NOMO-1 treated with dmso at 0.1 percent for 144 hours (cell line): ENCODE measurements around the gene STON2.
"Not testable (repeated sequence)": the region's sequence is repeated elsewhere in the genome, so short reads cannot be mapped to it uniquely, and the experiment has no call there.

Source experiments
- DNase-seq: peaks from one replicate; lab custom pipeline; 2025; ENCODE audit not compliant: unreplicated experiment; lab: John Stamatoyannopoulos, UW

The STON2 gene

GRCh38 chr14:81272317-81272716 lies 127.8 kb downstream of the STON2 start:
- no peak for DNase-seq

GRCh38 chr14:81269979-81270375 lies 130.1 kb downstream of the STON2 start:
- no peak for DNase-seq

GRCh38 chr14:81269100-81269978 lies 130.8 kb downstream of the STON2 start:
- DNase-seq = peak; percentile 25

GRCh38 chr14:81268016-81268416 lies 132.1 kb downstream of the STON2 start:
- DNase-seq = no peak

GRCh38 chr14:81265636-81266169 lies 134.4 kb downstream of the STON2 start:
- DNase-seq = no peak

GRCh38 chr14:81264671-81265070 lies 135.5 kb downstream of the STON2 start:
- DNase-seq = no peak

GRCh38 chr14:81263777-81264410 lies 136.2 kb downstream of the STON2 start:
- no peak for DNase-seq

- DNase-seq = no peak
Measured at GRCh38 chr14:81261176-81261575, 138.9 kb downstream of the STON2 start.

GRCh38 chr14:81260732-81261131 lies 139.4 kb downstream of the STON2 start:
- no peak for DNase-seq

- peak; percentile 30 for DNase-seq
Measured at GRCh38 chr14:81256289-81256960, 143.7 kb downstream of the STON2 start.

GRCh38 chr14:81252278-81252677 lies 147.8 kb downstream of the STON2 start:
- DNase-seq = no peak

GRCh38 chr14:81247271-81247766 lies 152.8 kb downstream of the STON2 start:
- no peak for DNase-seq

- no peak for DNase-seq
Measured at GRCh38 chr14:81246461-81247270, 153.5 kb downstream of the STON2 start.

GRCh38 chr14:81245771-81246170 lies 154.4 kb downstream of the STON2 start:
- DNase-seq = no peak

- not testable (repeated sequence) for DNase-seq
Measured at GRCh38 chr14:81244431-81244830, 155.7 kb downstream of the STON2 start.

GRCh38 chr14:81243499-81243898 lies 156.6 kb downstream of the STON2 start:
- DNase-seq = no peak

GRCh38 chr14:81236849-81237248 lies 163.3 kb downstream of the STON2 start:
- DNase-seq = not testable (repeated sequence)

GRCh38 chr14:81236138-81236537 lies 164.0 kb downstream of the STON2 start:
- DNase-seq = no peak

GRCh38 chr14:81235096-81235495 lies 165.0 kb downstream of the STON2 start:
- no peak for DNase-seq

GRCh38 chr14:81234278-81234677 lies 165.8 kb downstream of the STON2 start:
- no peak for DNase-seq

GRCh38 chr14:81233615-81234014 lies 166.5 kb downstream of the STON2 start:
- DNase-seq = no peak
